H1 (cell line): Measurements from ENCODE around the gene MACROD1. TPM values are rescaled to one million over a fixed set of nuclear protein-coding genes. Genes with fewer than 3 reads are reported as not detected.

Experiments
- CTCF ChIA-PET: fragments of 300-600 bp; sonication (Branson Sonifier 250); formaldehyde crosslinking; loops from one replicate; lab custom pipeline; 2021; ENCODE audit not compliant: partially characterized antibody; lab: Charles Lee
- POLR2A ChIA-PET: fragments of 300-600 bp; sonication (Branson Sonifier 250); formaldehyde crosslinking; loops from one replicate; lab custom pipeline; 2021; ENCODE audit warnings: inconsistent platforms; ENCODE audit not compliant: partially characterized antibody; lab: Charles Lee
- DNase-seq, 2 experiments: peaks; one replicate each; pipeline versions ENCODE4 v3.0.0 to v3.0.0-alpha.2; 2010 to 2022; ENCODE audit warnings: low spot score in 2 of 2, low read depth in 1 of 2, mixed read lengths in 1 of 2
- FAIRE-seq: peaks from 2 replicates; lab custom pipeline; 2011; peaks lifted over from hg19 to GRCh38; lab: Jason Lieb, UNC
- H2AFZ ChIP-seq: 2 replicates; pipeline ENCODE4 v1.8.1; 2012; ENCODE audit warnings: low read length, inconsistent platforms
- H2AK5ac ChIP-seq: 2 replicates; pipeline ENCODE4 v1.6.1; 2013; ENCODE audit warnings: low read depth, low read length
- H2BK120ac ChIP-seq: replicated peaks from 2 replicates; pipeline ENCODE3; 2013; ENCODE audit warnings: low read depth, low read length, inconsistent platforms
- H2BK12ac ChIP-seq: 2 replicates; pipeline ENCODE4 v1.6.1; 2013; ENCODE audit warnings: low read depth, low read length
- H2BK15ac ChIP-seq: 2 replicates; pipeline ENCODE4 v1.6.1; 2013; ENCODE audit warnings: low read length
- H2BK20ac ChIP-seq: 2 replicates; pipeline ENCODE4 v1.6.1; 2013; ENCODE audit warnings: low read length
- H2BK5ac ChIP-seq: 2 replicates; pipeline ENCODE4 v1.6.1; 2013; ENCODE audit warnings: low read depth, low read length
- H3K14ac ChIP-seq: 2 replicates; pipeline ENCODE4 v1.6.1; 2013; ENCODE audit warnings: inconsistent platforms; ENCODE audit not compliant: insufficient read length
- H3K18ac ChIP-seq: 2 replicates; pipeline ENCODE4 v1.6.1; 2013; ENCODE audit warnings: low read length; ENCODE audit errors: extremely low read depth
- H3K23ac ChIP-seq: 2 replicates; pipeline ENCODE4 v1.6.1; 2013; ENCODE audit warnings: inconsistent platforms; ENCODE audit not compliant: insufficient read length
- H3K23me2 ChIP-seq: 2 replicates; pipeline ENCODE4 v1.6.1; 2013; ENCODE audit warnings: low read depth, low read length
- H3K27ac ChIP-seq: 2 replicates; pipeline ENCODE4 v1.6.1; 2011; ENCODE audit warnings: low read depth, low read length, inconsistent platforms
- H3K27me3 ChIP-seq, 4 experiments: replicated peaks in 1 of 4; 1 replicate in 1 of 4; 2 replicates in 3 of 4; pipeline versions ENCODE4 v1.6.1 to v1.8.1; 2011 to 2013; ENCODE audit warnings: low read length in 3 of 4, mild to moderate bottlenecking in 3 of 4, inconsistent platforms in 2 of 4, mixed read lengths in 2 of 4, moderate library complexity in 1 of 4; ENCODE audit not compliant: control insufficient read depth in 3 of 4, insufficient read depth in 3 of 4; ENCODE audit errors: extremely low read depth in 1 of 4
- H3K36me3 ChIP-seq, 4 experiments: 2 replicates each; pipeline versions ENCODE4 v1.6.1 to v1.8.1; 2011 to 2013; ENCODE audit warnings: mild to moderate bottlenecking in 4 of 4, low read length in 3 of 4, moderate library complexity in 2 of 4, control low read depth in 1 of 4, inconsistent platforms in 1 of 4; ENCODE audit not compliant: insufficient read depth in 4 of 4, control insufficient read depth in 2 of 4
- H3K4ac ChIP-seq: replicated peaks from 2 replicates; pipeline ENCODE3; 2013; ENCODE audit warnings: low read length, low read depth, mixed read lengths, inconsistent platforms; ENCODE audit not compliant: insufficient read length
- H3K4me1 ChIP-seq, 4 experiments: replicated peaks in 1 of 4; 1 replicate in 1 of 4; 2 replicates in 3 of 4; pipeline versions ENCODE4 v1.6.1 to v1.8.1; 2011 to 2013; ENCODE audit warnings: low read length in 3 of 4, inconsistent platforms in 2 of 4, mixed read lengths in 1 of 4; ENCODE audit not compliant: insufficient read depth in 4 of 4, control insufficient read depth in 3 of 4
- H3K4me2 ChIP-seq, 2 experiments: 2 replicates each; pipeline versions ENCODE4 v1.6.1 to v1.8.1; 2011 to 2013; ENCODE audit warnings: low read depth in 2 of 2, low read length in 2 of 2, control low read depth in 1 of 2, inconsistent platforms in 1 of 2, mild to moderate bottlenecking in 1 of 2; ENCODE audit not compliant: insufficient read depth in 1 of 2
- H3K4me3 ChIP-seq, 4 experiments: fragments of 200-600, 300-600 bp in 1 of 4; sonication (generic), shearing (Covaris generic), sonication (Bioruptor Twin) in 1 of 4; 2 replicates each; pipeline versions ENCODE4 v1.5.1 to v1.8.1; 2011 to 2016; ENCODE audit warnings: low read length in 4 of 4, low read depth in 3 of 4, control low read depth in 2 of 4, inconsistent platforms in 2 of 4, mild to moderate bottlenecking in 2 of 4, mixed read lengths in 1 of 4, moderate library complexity in 1 of 4; ENCODE audit not compliant: insufficient read depth in 2 of 4; ENCODE audit errors: extremely low read depth in 1 of 4
- H3K56ac ChIP-seq: replicated peaks from 2 replicates; pipeline ENCODE3; 2013; ENCODE audit warnings: low read depth, mild to moderate bottlenecking, mixed read lengths, low read length, inconsistent platforms; ENCODE audit not compliant: insufficient read length
- H3K79me1 ChIP-seq: 2 replicates; pipeline ENCODE4 v1.6.1; 2013; ENCODE audit warnings: low read depth, low read length, control low read depth
- H3K79me2 ChIP-seq, 2 experiments: 2 replicates each; pipeline versions ENCODE4 v1.6.1 to v1.8.1; 2012 to 2013; ENCODE audit warnings: low read length in 2 of 2, mild to moderate bottlenecking in 2 of 2, inconsistent platforms in 1 of 2; ENCODE audit not compliant: insufficient read depth in 2 of 2, control insufficient read depth in 1 of 2
- H3K9ac ChIP-seq, 4 experiments: replicated peaks in 1 of 4; 1 replicate in 1 of 4; 2 replicates in 3 of 4; pipeline versions ENCODE4 v1.6.1 to v1.8.1; 2011 to 2013; ENCODE audit warnings: low read depth in 3 of 4, low read length in 3 of 4, control low read depth in 2 of 4, mild to moderate bottlenecking in 2 of 4, moderate library complexity in 2 of 4, inconsistent platforms in 1 of 4; ENCODE audit errors: extremely low read depth in 1 of 4
- H3K9me3 ChIP-seq, 2 experiments: 2 replicates each; pipeline versions ENCODE4 v1.6.1 to v1.8.1; 2012 to 2013; ENCODE audit warnings: mild to moderate bottlenecking in 2 of 2, moderate library complexity in 2 of 2, control low read depth in 1 of 2, inconsistent platforms in 1 of 2, low read depth in 1 of 2, low read length in 1 of 2, mixed read lengths in 1 of 2; ENCODE audit not compliant: insufficient read depth in 2 of 2
- H4K20me1 ChIP-seq, 2 experiments: replicated peaks in 1 of 2; 2 replicates each; pipeline versions ENCODE3 to v1.8.1; 2011 to 2013; ENCODE audit warnings: inconsistent platforms in 2 of 2, low read length in 2 of 2, mild to moderate bottlenecking in 1 of 2; ENCODE audit not compliant: insufficient read depth in 2 of 2, control insufficient read depth in 1 of 2
- H4K5ac ChIP-seq: 2 replicates; pipeline ENCODE4 v1.6.1; 2013; ENCODE audit warnings: low read length, low read depth, mixed read lengths, inconsistent platforms; ENCODE audit not compliant: insufficient read length
- H4K8ac ChIP-seq: 2 replicates; pipeline ENCODE4 v1.8.0; 2013; ENCODE audit warnings: mild to moderate bottlenecking, moderate library complexity, low read length, inconsistent platforms; ENCODE audit not compliant: insufficient read depth; ENCODE audit errors: extremely low read depth
- H4K91ac ChIP-seq: replicated peaks from 2 replicates; pipeline ENCODE3; 2013; ENCODE audit warnings: low read length, mixed read lengths, inconsistent platforms; ENCODE audit not compliant: insufficient read length
- WGBS, 2 experiments: shearing (Covaris generic) in 1 of 2; methylation state at CpG; one replicate each; pipeline versions ENCODE4 v1.1.6 to v1.1.7; 2013 to 2015; ENCODE audit warnings: low lambda C conversion rate in 2 of 2, mixed read lengths in 2 of 2, inconsistent platforms in 1 of 2, low coverage in 1 of 2, missing lambda C conversion rate in 1 of 2; ENCODE audit not compliant: insufficient replicate concordance in 2 of 2, insufficient coverage in 1 of 2, insufficient read length in 1 of 2; ENCODE audit errors: extremely low coverage in 1 of 2, missing lambda C conversion rate in 1 of 2; 5-methylcytosine and 5-hydroxymethylcytosine counted together
- polyA plus RNA-seq, 7 experiments: library from polyadenylated mRNA; depleted of rRNA in 3 of 7; stranded (reverse) in 5 of 7; unstranded in 2 of 7; fragments of >200 nt in 5 of 7; fragments of 200-250 nt in 2 of 7; gene quantifications; 1 replicate in 5 of 7; 2 replicates in 1 of 7; 4 replicates in 1 of 7; pipeline versions ENCODE4 v1.2.1 to v1.2.3, GENCODE V29; 2011 to 2013; ENCODE audit warnings: missing spikeins in 2 of 7, mixed read lengths in 2 of 7
- total RNA-seq: library from RNA; stranded (reverse); fragmentation: NEBNext Ultra II Directional; extraction: Animal tissue kit (Norgen Biotek cat#: 25700); gene quantifications from 2 replicates; pipeline ENCODE4 v1.2.1, GENCODE V29; 2021

Gene MACROD1
- total and polyA plus RNA-seq, 2 of the 8 experiments (the other 6 are each of a cell fraction or from before 2014, with no cell fraction given): 19.5 to 34.1 TPM

- H3K4me3 ChIP-seq: no peak overlapping the region
- no peaks in the 10 kb centered on the region for H3K23me2 ChIP-seq
- H2BK20ac ChIP-seq: no peak overlapping the region
- FAIRE-seq (no peak), DNase-seq (no peak)
- CTCF ChIA-PET: interaction anchor here (0.9 to 11.5 kb wide), 3 partner anchors 13 to 133 kb away, joined by 4 to 165 read pairs (median 25); no protein-coding TSS in a partner anchor
- H3K36me3 ChIP-seq: no peaks in the 10 kb centered on the region
- POLR2A ChIA-PET: interaction anchor here (0.7 kb wide), 1 partner anchor 110 kb away, joined by 3 read pairs; no protein-coding TSS in a partner anchor
- H3K79me1 ChIP-seq: peaks cover 3% of the 10 kb centered on the region
- H3K4me2 ChIP-seq: no peak overlapping the region
- H3K27ac ChIP-seq: no peak overlapping the region
- WGBS, 2 experiments: 94% methylated on average over 8 of the region's 8 CpGs; no CpG with 5 or more reads in 1 of the 2 experiments
- H4K5ac ChIP-seq: no peak overlapping the region
- no peak overlapping the region for H3K4ac ChIP-seq
- no peak overlapping the region for H2BK12ac ChIP-seq
- no peak overlapping the region for H2BK15ac ChIP-seq
- no peak overlapping the region for H4K8ac ChIP-seq
- no peaks in the 10 kb centered on the region for H3K79me2 ChIP-seq
- peaks cover 0 to 42% (median 20%) of the 10 kb centered on the region in 4 experiments; a peak in 6 of 7 replicates for H3K27me3 ChIP-seq
- peaks cover 0 to 3% (median 0%) of the 10 kb centered on the region in 4 experiments; a peak in 3 of 7 replicates for H3K4me1 ChIP-seq
- H3K56ac ChIP-seq: no peak overlapping the region
- peaks cover 7 to 20% of the 10 kb centered on the region in 2 experiments for H4K20me1 ChIP-seq
- H3K9ac ChIP-seq: no peak overlapping the region
- no peak overlapping the region for H4K91ac ChIP-seq
- H2AFZ ChIP-seq: no peak overlapping the region
- no peaks in the 10 kb centered on the region for H3K9me3 ChIP-seq
- no peak overlapping the region for H2BK120ac ChIP-seq
- no peak overlapping the region for H3K18ac ChIP-seq
- H2AK5ac ChIP-seq: no peak overlapping the region
- no peak overlapping the region for H2BK5ac ChIP-seq
- no peak overlapping the region for H3K14ac ChIP-seq
- H3K23ac ChIP-seq: no peak overlapping the region
Measured at GRCh38 chr11:64134963-64135362, 30.9 kb downstream of the MACROD1 start.
